Astrocyte of the hippocampus (primary cell): ENCODE results near the gene ITGA7.
A peak's percentile ranks its signal among the peaks of the same experiment; 100 is the strongest.
"Not testable (repeated sequence)": the region's sequence is repeated elsewhere in the genome, so short reads cannot be mapped to it uniquely, and the experiment has no call there.

Experiments
- DNase-seq: peaks from one replicate; pipeline ENCODE4 v3.0.0; 2011; ENCODE audit warnings: low read depth, low spot score

The ITGA7 gene

GRCh38 chr12:55681142-55682077, 26.3 kb downstream of the ITGA7 start:
- peak; percentile 76 for DNase-seq

- DNase-seq, result no peak
Measured at GRCh38 chr12:55679691-55680090, 28.0 kb downstream of the ITGA7 start.

- DNase-seq, result no peak
Measured at GRCh38 chr12:55676707-55677106, 31.0 kb downstream of the ITGA7 start.

GRCh38 chr12:55675666-55676065, 32.0 kb downstream of the ITGA7 start:
- DNase-seq, result no peak

GRCh38 chr12:55673638-55674037, 34.1 kb downstream of the ITGA7 start:
- DNase-seq, result no peak

GRCh38 chr12:55671746-55672145, 36.0 kb downstream of the ITGA7 start:
- no peak for DNase-seq

GRCh38 chr12:55670276-55670675, 37.4 kb downstream of the ITGA7 start:
- DNase-seq, result no peak

GRCh38 chr12:55666508-55666907, 41.2 kb downstream of the ITGA7 start:
- DNase-seq, result no peak

GRCh38 chr12:55664826-55665225, 42.9 kb downstream of the ITGA7 start:
- DNase-seq, result no peak

GRCh38 chr12:55663391-55663790, 44.3 kb downstream of the ITGA7 start:
- no peak for DNase-seq

- peak; percentile 30 for DNase-seq
Measured at GRCh38 chr12:55659486-55660385, 48.0 kb downstream of the ITGA7 start.

- no peak for DNase-seq
Measured at GRCh38 chr12:55658635-55659391, 48.9 kb downstream of the ITGA7 start.

GRCh38 chr12:55658212-55658611, 49.5 kb downstream of the ITGA7 start:
- no peak for DNase-seq

GRCh38 chr12:55657212-55657611, 50.5 kb downstream of the ITGA7 start:
- no peak for DNase-seq

GRCh38 chr12:55654511-55655214, 53.0 kb downstream of the ITGA7 start:
- no peak for DNase-seq

- no peak for DNase-seq
Measured at GRCh38 chr12:55653031-55653430, 54.7 kb downstream of the ITGA7 start.

- DNase-seq, result no peak
Measured at GRCh38 chr12:55652352-55652751, 55.4 kb downstream of the ITGA7 start.

- no peak for DNase-seq
Measured at GRCh38 chr12:55651299-55651683, 56.4 kb downstream of the ITGA7 start.

GRCh38 chr12:55650620-55651298, 56.9 kb downstream of the ITGA7 start:
- not testable (repeated sequence) for DNase-seq

- DNase-seq, result no peak
Measured at GRCh38 chr12:55647027-55647426, 60.7 kb downstream of the ITGA7 start.
